Measurements from ENCODE around the gene TAS2R20. TPM values are rescaled to one million over a fixed set of nuclear protein-coding genes. Genes with fewer than 3 reads are reported as not detected.

The TAS2R20 gene
- total and polyA plus RNA-seq, 2 donors (not counting 3 experiments of a cell fraction or from before 2014, with no cell fraction given): 0.48 to 3.3 TPM

DNA sequence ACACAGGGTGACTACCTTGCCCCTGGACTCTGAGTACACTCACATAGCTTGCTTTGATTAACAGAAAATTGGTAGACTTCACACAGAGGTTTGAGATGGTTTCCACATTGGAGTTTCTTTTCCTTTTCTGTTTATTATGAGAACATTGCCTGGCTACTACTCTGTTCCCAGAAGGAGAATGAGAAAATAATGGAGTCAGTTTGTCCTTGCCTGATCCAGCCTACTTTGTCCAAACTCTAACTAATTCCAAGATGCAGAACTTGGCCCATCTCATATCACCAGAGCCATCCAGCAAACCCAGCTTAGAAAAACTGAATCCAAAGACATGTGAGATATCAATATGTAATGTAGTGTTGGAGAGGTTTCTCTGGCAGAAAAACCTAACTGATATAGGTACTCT is 31.8 kb downstream of the TAS2R20 start:
- H2AFZ ChIP-seq (ENCODE audit: low read depth, low read length): no peak overlapping the region
- H3K9ac ChIP-seq (replicated peaks; ENCODE audit: extremely low read depth, insufficient read depth, low read length): no peak overlapping the region
- H3K79me2 ChIP-seq (ENCODE audit: control insufficient read depth, insufficient read depth, low read length): no peaks in the 10 kb centered on the region
- no peaks in the 10 kb centered on the region for H3K9me1 ChIP-seq (replicated peaks; ENCODE audit: control insufficient read depth, extremely low read depth, insufficient read depth, low read length)
- CTCF ChIA-PET: interaction anchor here (0.7 kb wide), 1 partner anchor 9 kb away, joined by 3 read pairs; no protein-coding TSS in a partner anchor
- H3K4me2 ChIP-seq (ENCODE audit: insufficient read depth, low read length): no peak overlapping the region
- H3K4me1 ChIP-seq (ENCODE audit: control insufficient read depth, extremely low read depth, insufficient read depth, low read length): peaks cover 21% of the 10 kb centered on the region
- intact Hi-C loops (cut with micrococcal nuclease) (loop anchor here (5.0 to 10.0 kb wide), 2 partner anchors 208 to 521 kb away; partner anchors contain the start of gene SMIM10L1), dilution Hi-C loops (cut with MboI; ENCODE audit: extremely low pct_ligation_motif_present, low sequenced_read_pairs) (no loop called here)
- no peak overlapping the region for H3K27ac ChIP-seq (ENCODE audit: insufficient read depth, low read depth, low read length)
- H3K36me3 ChIP-seq (ENCODE audit: control insufficient read depth in 2 of 2, extremely low read depth in 1 of 2, insufficient read depth in 2 of 2, low read length in 2 of 2): no peaks in the 10 kb centered on the region
- POLR2A ChIA-PET: no interaction called here
- no peaks in the 10 kb centered on the region for H3K9me3 ChIP-seq (replicated peaks; ENCODE audit: control insufficient read depth, insufficient read depth, low read length)
- no peaks in the 10 kb centered on the region for H3K27me3 ChIP-seq (ENCODE audit: control insufficient read depth in 2 of 2, insufficient read depth in 2 of 2, low read length in 2 of 2)
- no TSS peak for BruUV-seq (replicated peaks)
- TF ChIP-seq FOS (IDR thresholded peaks at IDR 0.05; ENCODE audit: borderline replicate concordance, insufficient read depth, low read length): no peak
- no peak for TF ChIP-seq MYC (IDR thresholded peaks at IDR 0.05; ENCODE audit: low read depth, low read length)
- TF ChIP-seq, protein P1, sequence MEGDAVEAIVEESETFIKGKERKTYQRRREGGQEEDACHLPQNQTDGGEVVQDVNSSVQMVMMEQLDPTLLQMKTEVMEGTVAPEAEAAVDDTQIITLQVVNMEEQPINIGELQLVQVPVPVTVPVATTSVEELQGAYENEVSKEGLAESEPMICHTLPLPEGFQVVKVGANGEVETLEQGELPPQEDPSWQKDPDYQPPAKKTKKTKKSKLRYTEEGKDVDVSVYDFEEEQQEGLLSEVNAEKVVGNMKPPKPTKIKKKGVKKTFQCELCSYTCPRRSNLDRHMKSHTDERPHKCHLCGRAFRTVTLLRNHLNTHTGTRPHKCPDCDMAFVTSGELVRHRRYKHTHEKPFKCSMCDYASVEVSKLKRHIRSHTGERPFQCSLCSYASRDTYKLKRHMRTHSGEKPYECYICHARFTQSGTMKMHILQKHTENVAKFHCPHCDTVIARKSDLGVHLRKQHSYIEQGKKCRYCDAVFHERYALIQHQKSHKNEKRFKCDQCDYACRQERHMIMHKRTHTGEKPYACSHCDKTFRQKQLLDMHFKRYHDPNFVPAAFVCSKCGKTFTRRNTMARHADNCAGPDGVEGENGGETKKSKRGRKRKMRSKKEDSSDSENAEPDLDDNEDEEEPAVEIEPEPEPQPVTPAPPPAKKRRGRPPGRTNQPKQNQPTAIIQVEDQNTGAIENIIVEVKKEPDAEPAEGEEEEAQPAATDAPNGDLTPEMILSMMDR (IDR thresholded peaks at IDR 0.05; ENCODE audit: extremely low read depth in 1 of 2, insufficient read depth in 1 of 2, low read depth in 1 of 2, low read length in 2 of 2): no peak
- no peak for TF ChIP-seq POLR2A (IDR thresholded peaks at IDR 0.05; ENCODE audit: low read depth, low read length)
- TF ChIP-seq GATA2 (IDR thresholded peaks at IDR 0.05; ENCODE audit: insufficient read depth, insufficient read length, low read depth, low read length): no peak
- no peaks in the 10 kb centered on the region for H4K20me1 ChIP-seq (replicated peaks; ENCODE audit: control insufficient read depth, extremely low read depth, insufficient read depth, low read length)
- no peak for FAIRE-seq
- H3K4me3 ChIP-seq (replicated peaks in 1 of 3; ENCODE audit: insufficient read depth in 1 of 3, low read depth in 1 of 3, low read length in 3 of 3): no peak overlapping the region
- DNase-seq (ENCODE audit: low read depth, low spot score): no peak

- Histone ChIP-seq H3K27ac (ENCODE audit: insufficient read depth, low read depth, low read length) (no peak overlapping the region), H3K79me2 (ENCODE audit: control insufficient read depth, insufficient read depth, low read length) (no peaks in the 10 kb centered on the region), H3K27me3 (ENCODE audit: control insufficient read depth in 2 of 2, insufficient read depth in 2 of 2, low read length in 2 of 2) (no peaks in the 10 kb centered on the region), H3K4me3 (replicated peaks in 1 of 3; ENCODE audit: insufficient read depth in 1 of 3, low read depth in 1 of 3, low read length in 3 of 3) (no peak overlapping the region), H3K9me1 (replicated peaks; ENCODE audit: control insufficient read depth, extremely low read depth, insufficient read depth, low read length) (no peaks in the 10 kb centered on the region), H3K9me3 (replicated peaks; ENCODE audit: control insufficient read depth, insufficient read depth, low read length) (no peaks in the 10 kb centered on the region), H2AFZ (ENCODE audit: low read depth, low read length) (no peak overlapping the region), H3K4me2 (ENCODE audit: insufficient read depth, low read length) (no peak overlapping the region), H3K9ac (replicated peaks; ENCODE audit: extremely low read depth, insufficient read depth, low read length) (no peak overlapping the region), H4K20me1 (replicated peaks; ENCODE audit: control insufficient read depth, extremely low read depth, insufficient read depth, low read length) (no peaks in the 10 kb centered on the region), H3K4me1 (ENCODE audit: control insufficient read depth, extremely low read depth, insufficient read depth, low read length) (peaks cover 21% of the 10 kb centered on the region), H3K36me3 (ENCODE audit: control insufficient read depth in 2 of 2, extremely low read depth in 1 of 2, insufficient read depth in 2 of 2, low read length in 2 of 2) (no peaks in the 10 kb centered on the region)
- no peak for DNase-seq (ENCODE audit: low read depth, low spot score)
- POLR2A ChIA-PET: no interaction called here
- intact Hi-C loops (cut with micrococcal nuclease) (loop anchor here (5.0 to 10.0 kb wide), 2 partner anchors 209 to 522 kb away; partner anchors contain the start of gene SMIM10L1), dilution Hi-C loops (cut with MboI; ENCODE audit: extremely low pct_ligation_motif_present, low sequenced_read_pairs) (no loop called here)
- TF ChIP-seq MYC (IDR thresholded peaks at IDR 0.05; ENCODE audit: low read depth, low read length) (no peak), GATA2 (IDR thresholded peaks at IDR 0.05; ENCODE audit: insufficient read depth, insufficient read length, low read depth, low read length) (no peak), FOS (IDR thresholded peaks at IDR 0.05; ENCODE audit: borderline replicate concordance, insufficient read depth, low read length) (no peak), JUN (IDR thresholded peaks at IDR 0.05; ENCODE audit: borderline replicate concordance, insufficient read depth, insufficient read length, low read depth) (no peak), POLR2AphosphoS5 (IDR thresholded peaks at IDR 0.05; ENCODE audit: insufficient read depth, low read depth, low read length) (no peak), EZH2 (IDR thresholded peaks at IDR 0.05; ENCODE audit: borderline replicate concordance, low read depth, low read length, severe bottlenecking) (no peak), POLR2A (IDR thresholded peaks at IDR 0.05; ENCODE audit: low read depth, low read length) (no peak)
- TF ChIP-seq, protein P2, sequence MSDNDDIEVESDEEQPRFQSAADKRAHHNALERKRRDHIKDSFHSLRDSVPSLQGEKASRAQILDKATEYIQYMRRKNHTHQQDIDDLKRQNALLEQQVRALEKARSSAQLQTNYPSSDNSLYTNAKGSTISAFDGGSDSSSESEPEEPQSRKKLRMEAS (IDR thresholded peaks at IDR 0.05; ENCODE audit: insufficient read depth, insufficient read length): no peak
- TF ChIP-seq, protein P1 (IDR thresholded peaks at IDR 0.05; ENCODE audit: extremely low read depth in 1 of 2, insufficient read depth in 1 of 2, low read depth in 1 of 2, low read length in 2 of 2): no peak
- no peak for FAIRE-seq
- CTCF ChIA-PET: no interaction called here
- BruUV-seq (replicated peaks): no TSS peak
Observed at GRCh38 chr12:10965476-10965875, 32.6 kb downstream of the TAS2R20 start.

Data from endothelial cell of umbilical vein (primary cell).